Activated CD4-positive, alpha-beta T cell treated with anti-CD3 and anti-CD28 coated beads, Interleukin-2, Interleukin-4, amounts not matched to agents 100 ng/mL and 50 ng/mL, durations not matched to agents 16 hours and 8 hours (primary cell): Measurements from ENCODE around the gene IGFBP4.

Source experiments
- DNase-seq: peaks from one replicate; pipeline ENCODE4 v3.0.0-alpha.2; 2020; ENCODE audit warnings: low spot score

The IGFBP4 gene

GRCh38 chr17:40490289-40490853 is 47.1 kb downstream of the IGFBP4 start:
- DNase-seq, result no peak

DNA sequence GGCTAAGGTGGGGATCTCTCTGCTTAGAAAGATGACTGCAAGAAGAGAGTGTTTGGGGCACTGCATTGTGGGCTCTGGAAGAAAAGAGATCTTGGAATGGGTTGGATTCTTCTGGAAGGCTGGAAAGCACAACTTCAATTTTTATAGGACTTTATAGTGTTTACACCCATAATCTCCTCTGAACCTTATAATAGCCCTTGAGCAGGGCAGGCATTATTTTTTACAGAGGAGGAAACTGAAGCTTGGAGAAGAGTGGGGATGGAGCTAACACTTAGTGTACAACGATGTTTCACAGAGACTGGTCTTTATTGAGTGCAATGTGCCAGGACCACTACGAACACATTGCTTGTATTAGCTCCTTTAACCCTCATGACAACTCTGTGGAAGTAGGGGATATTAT is 47.7 kb downstream of the IGFBP4 start:
- DNase-seq, result no peak

DNA sequence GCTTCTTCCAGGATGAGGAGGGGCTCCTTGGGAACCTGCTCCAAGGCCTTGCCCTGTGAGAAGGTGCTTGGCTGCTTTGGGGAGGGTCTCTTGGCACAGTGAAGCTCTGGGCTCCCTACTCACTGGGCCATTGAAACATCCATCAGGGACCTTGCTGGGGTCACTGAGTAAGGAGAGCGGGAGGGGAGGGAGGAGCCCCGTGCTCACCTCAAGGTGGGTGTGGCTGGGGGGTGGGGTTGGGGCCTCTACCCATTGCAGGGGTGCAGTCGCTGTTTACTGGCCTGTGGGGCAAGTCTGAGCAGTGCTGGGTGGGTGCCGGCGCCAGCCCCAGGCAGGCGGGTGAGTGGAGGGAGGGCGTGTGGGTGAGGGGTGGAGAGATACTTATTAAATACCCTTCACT is 48.2 kb downstream of the IGFBP4 start:
- DNase-seq, result no peak

- no peak for DNase-seq
Measured at GRCh38 chr17:40493697-40494096, 50.4 kb downstream of the IGFBP4 start.

DNA sequence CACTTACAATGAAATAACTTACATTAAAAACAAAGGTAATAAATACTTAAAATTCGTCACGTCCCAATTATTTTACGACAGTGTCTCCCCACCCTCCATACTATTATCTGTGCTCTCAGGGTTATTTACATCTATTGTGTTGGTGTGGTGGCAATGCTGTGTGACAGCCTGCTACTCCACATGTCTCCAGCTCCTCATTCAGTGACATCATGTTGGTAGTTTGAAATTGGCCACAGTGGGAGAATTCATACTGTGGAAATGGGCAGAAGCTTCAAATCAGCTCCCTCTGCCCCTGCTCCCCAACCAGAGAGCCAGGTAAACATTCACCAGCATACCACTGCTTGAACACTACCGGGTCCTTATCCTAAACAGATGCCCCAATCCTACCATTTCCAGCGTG is 51.9 kb downstream of the IGFBP4 start:
- DNase-seq, result no peak

- no peak for DNase-seq
Measured at GRCh38 chr17:40496170-40496569, 52.9 kb downstream of the IGFBP4 start.

DNA sequence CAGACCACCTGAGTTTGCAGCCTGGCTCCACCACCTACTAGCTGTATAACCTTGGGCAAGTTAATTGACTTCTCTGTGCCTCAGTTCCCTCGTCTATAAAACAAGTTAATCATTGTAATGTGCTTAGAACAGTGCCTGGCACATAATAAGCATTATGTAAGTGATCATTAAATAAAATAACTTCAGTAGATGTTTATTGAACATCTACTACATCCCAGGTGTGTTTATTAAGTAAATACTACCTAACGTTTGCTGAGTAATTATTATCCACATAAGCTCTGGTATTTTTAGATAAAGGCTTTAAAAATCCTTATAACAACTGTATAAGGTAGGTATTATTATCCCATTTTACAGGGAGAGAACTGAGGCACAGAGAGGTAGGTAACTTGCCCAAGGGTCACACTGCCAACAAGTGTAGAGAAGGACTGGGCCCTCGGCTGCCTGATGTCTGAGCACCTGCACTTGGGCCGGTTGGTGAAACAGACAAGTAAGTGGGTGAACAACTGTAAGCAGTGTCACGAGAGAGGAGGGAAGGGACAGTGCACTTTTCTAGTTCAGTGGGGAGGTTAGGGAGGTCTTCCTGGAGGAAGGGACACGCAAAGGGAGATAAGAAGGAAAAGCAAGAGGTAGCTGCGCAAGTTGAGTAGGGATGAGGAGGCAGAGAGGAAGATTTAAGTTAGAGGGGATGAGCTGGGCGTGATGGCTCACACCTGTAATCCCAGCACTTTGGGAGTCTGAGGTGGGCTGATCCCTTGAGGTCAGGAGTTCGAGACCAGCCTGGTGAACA is 53.6 kb downstream of the IGFBP4 start:
- no peak for DNase-seq

DNA sequence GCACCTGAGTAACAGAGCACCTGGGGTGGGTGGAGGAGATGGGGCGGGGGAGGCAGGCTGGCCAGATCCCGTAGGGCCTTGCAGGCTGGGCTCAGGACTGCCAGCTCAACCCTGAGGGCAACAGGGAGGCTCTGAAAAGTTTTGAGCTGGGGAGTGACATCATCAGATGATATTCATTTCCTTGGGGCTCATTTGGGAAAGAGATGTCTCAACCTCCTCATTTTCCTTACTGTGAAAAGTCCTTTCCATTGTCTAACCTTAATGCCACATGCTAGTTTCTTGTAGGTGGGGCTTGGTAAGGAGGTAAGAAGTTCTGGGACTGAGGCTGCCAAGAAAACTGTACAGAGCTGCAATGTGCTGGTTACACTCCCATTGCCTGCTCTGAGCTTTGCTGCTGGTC is 54.4 kb downstream of the IGFBP4 start:
- DNase-seq, result no peak

DNA sequence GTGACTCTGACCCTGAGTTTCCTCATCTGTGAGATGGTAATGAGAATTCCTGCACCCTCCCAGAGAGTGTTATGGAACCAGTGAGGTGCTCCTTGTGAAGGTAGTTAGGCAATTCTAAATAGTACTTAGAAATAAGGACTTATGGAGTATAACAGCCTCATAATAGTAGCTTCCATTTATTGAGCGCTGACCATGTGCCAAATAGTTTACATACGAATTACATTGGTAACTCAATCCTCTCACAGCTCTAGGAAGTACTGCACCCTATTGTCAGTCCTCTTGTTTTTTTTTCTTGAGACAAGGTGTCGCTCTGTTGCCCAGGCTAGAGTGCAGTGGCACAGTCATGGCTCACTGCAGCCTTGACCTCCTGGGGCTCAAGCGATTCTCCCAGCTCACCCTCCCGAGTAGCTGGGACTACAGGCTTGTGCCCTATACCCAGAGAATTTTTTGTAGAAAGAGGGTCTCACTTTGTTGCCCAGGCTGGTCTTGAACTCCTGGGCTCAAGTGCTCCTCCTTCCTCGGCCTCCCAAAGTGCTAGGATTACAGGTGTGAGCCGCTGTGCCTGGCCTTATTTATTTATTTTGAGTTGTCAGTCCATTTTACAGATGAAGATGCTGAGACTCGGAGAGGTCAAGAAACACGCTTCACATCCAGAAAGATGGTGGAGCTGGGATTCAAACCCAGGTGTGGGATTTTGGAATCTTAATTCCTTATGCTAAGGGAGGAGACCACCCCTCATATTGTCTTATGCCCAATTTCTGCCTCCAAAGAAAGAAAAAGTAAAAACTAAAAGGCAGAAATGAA is 55.2 kb downstream of the IGFBP4 start:
- no peak for DNase-seq

DNA sequence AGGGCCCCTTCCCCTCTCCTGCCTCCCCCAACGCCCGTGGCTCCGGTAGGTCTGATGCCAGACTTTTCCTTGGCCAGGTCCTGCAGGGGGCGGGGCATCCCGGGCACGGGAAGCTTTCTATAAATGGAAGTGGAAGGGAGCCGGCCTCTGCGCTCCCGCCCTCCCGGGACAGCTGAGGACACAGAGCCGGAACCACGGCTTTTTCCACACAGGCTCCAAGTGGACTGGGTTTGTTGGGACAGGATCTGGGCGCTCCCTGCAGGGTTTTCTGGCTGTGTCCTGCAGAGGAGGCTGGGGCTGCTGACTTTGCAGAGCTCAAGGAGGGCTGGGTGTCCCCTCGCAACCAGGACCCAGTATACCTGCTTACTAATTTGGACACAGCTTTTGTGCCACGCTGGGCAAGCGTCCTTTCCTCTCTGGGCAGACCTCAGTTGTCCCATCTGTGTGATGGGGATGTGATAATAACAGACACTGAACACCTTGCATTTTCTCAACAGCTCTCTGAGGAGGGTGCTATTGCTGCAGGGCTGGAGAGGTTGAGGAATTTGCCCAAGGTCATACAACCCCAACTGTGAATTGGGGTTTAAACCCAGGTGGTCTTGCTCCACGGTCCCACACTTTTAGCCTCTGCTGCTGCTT is 56.4 kb downstream of the IGFBP4 start:
- no peak for DNase-seq

DNA sequence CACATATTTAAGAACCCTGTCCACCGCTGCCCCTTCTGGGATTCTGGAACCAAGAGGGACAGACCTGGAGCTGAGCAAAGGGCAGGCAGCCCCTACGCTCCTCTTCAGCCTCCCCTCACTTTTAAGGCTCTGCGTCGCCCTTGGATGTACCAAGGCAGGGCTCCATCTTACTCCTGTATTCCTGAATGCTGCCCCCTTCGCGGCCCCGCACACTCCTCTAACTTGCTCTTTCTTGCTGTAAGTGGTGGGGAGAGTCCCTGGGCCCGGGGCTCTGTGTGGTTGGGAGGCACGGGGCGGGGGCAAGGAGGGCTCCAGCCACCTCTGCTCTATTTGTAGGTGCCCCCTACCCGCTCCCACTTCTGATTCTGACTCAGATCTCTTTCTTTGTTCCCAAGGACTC is 56.9 kb downstream of the IGFBP4 start:
- no peak for DNase-seq

- no peak for DNase-seq
Measured at GRCh38 chr17:40500709-40501108, 57.5 kb downstream of the IGFBP4 start.

DNA sequence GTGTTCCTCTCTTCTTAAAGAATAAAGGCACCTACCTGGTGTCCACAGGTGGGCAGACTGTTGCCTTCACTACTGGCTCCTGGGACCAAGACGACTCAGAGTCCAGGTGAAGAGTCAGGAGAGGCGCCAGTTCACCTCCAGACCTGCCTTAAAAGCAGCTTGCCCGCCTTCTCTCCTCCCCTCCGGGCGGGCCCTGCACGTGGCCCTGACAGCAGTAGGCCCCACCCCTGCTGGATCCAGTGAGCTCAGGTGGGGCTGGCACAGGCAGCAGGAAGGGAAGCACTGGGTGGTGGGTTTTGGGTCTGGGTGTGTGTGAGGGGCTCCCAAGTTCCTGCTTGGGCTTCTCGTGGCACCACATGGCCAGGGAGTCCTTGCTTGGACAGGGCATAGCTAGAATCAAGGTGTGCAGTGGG is 58.3 kb downstream of the IGFBP4 start, which contains the start of gene TNS4:
Gene TNS4 (minus strand): TSS at position 125 of the 413 bp plus-strand sequence. CDS start 5,198 bp downstream, outside the sequence.
- no peak for DNase-seq

GRCh38 chr17:40502716-40503115 is 59.5 kb downstream of the IGFBP4 start:
- no peak for DNase-seq

GRCh38 chr17:40503154-40503553 is 59.9 kb downstream of the IGFBP4 start:
- no peak for DNase-seq

DNA sequence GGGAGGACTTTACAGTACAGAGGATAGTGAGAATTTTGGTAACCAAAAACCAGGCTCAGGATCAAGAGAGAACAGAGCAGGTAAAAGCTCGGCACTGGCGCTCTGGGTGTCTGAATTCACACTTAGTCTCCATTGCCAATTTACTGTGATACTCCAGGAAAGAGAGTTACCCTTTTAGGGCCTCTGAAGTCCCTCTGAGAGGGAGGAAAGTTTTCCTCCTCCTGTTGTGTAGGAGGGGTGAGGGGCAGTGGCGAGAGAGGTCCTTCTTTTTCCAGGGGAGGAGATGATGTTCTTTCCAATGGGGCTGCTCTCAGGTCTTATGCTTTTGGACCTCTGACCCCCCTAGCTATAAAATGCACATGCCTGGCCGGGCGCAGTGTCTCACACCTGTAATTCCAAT is 63.5 kb downstream of the IGFBP4 start:
- no peak for DNase-seq
